ENCODE results near the gene SUPT6H. TPM values are rescaled to one million over a fixed set of nuclear protein-coding genes. Genes with fewer than 3 reads are reported as not detected.

The SUPT6H gene
- total RNA-seq, 1 experiment from 2014 or later: 63.3 TPM

- ChIA-PET CTCF (interaction anchor here (0.6 to 3.7 kb wide), 3 partner anchors 15 to 23 kb away, joined by 4 to 60 read pairs (median 6); partner anchors contain the start of genes NEK8 and TLCD1), POLR2A (ENCODE audit: unreplicated experiment) (interaction anchor here (0.6 to 1.5 kb wide), 3 partner anchors 24 to 649 kb away, joined by 3 to 34 read pairs (median 3); partner anchors contain the start of genes RPL23A and TLCD1)
- Histone ChIP-seq H3F3A (ENCODE audit: insufficient read depth, low read depth) (peaks cover 82% of the 10 kb centered on the region), H3K4me1 (replicated peaks; ENCODE audit: insufficient read depth) (peaks cover 43% of the 10 kb centered on the region), H3K4me2 (peak overlapping the region; percentile 55; the same call in 1 of the 2 replicates), H3K79me2 (ENCODE audit: low read depth) (peaks cover 48% of the 10 kb centered on the region), H3K36me3 (ENCODE audit: low read depth) (peaks cover 24% of the 10 kb centered on the region), H3K9me3 (ENCODE audit: insufficient read depth, low read depth) (no peaks in the 10 kb centered on the region), H3K27ac (no peak overlapping the region), H3K4me3 (no peak overlapping the region), H2AFZ (no peak overlapping the region), H3K27me3 (ENCODE audit: insufficient read depth, low read depth) (no peaks in the 10 kb centered on the region), H3K9me2 (ENCODE audit: insufficient read depth) (no peaks in the 10 kb centered on the region), H4K20me1 (ENCODE audit: insufficient read depth) (peaks cover 56% of the 10 kb centered on the region)
- DNase-seq: peak; percentile 76 to 91
- TF ChIP-seq EZH2 (IDR thresholded peaks at IDR 0.05; ENCODE audit: low read depth) (no peak), CTCF (conservative IDR thresholded peaks at IDR 0.05) (peak; percentile 98)
- BruUV-seq (replicated peaks): no TSS peak
- intact Hi-C loops (cut with micrococcal nuclease; ENCODE audit: unreplicated experiment): loop anchor here (1.0 to 5.0 kb wide), 2 partner anchors 23 to 103 kb away; partner anchors contain the start of gene BLTP2
Observed at GRCh38 chr17:28750178-28751047, 88.4 kb downstream of the SUPT6H start.

- Histone ChIP-seq H3K9me2 (ENCODE audit: insufficient read depth) (no peaks in the 10 kb centered on the region), H3K9me3 (ENCODE audit: insufficient read depth, low read depth) (no peaks in the 10 kb centered on the region), H3K27ac (no peak overlapping the region), H3K4me1 (replicated peaks; ENCODE audit: insufficient read depth) (peaks cover 37% of the 10 kb centered on the region), H3F3A (ENCODE audit: insufficient read depth, low read depth) (peaks cover 76% of the 10 kb centered on the region), H3K4me2 (no peak overlapping the region), H4K20me1 (ENCODE audit: insufficient read depth) (peaks cover 56% of the 10 kb centered on the region), H3K79me2 (ENCODE audit: low read depth) (peaks cover 38% of the 10 kb centered on the region), H3K36me3 (ENCODE audit: low read depth) (peaks cover 24% of the 10 kb centered on the region), H3K4me3 (no peak overlapping the region), H3K27me3 (ENCODE audit: insufficient read depth, low read depth) (no peaks in the 10 kb centered on the region), H2AFZ (no peak overlapping the region)
- no TSS peak for BruUV-seq (replicated peaks)
- intact Hi-C loops (cut with micrococcal nuclease; ENCODE audit: unreplicated experiment): loop anchor here (5.0 kb wide), 1 partner anchor 104 kb away; the partner anchor contains the start of gene BLTP2
- DNase-seq: no peak
- CTCF ChIA-PET: interaction anchor here (0.6 to 3.7 kb wide), 3 partner anchors 9 to 59 kb away, joined by 3 to 60 read pairs (median 9); partner anchors contain the start of gene TLCD1
- no peak for TF ChIP-seq CTCF (conservative IDR thresholded peaks at IDR 0.05)
- no peak for TF ChIP-seq EZH2 (IDR thresholded peaks at IDR 0.05; ENCODE audit: low read depth)
- POLR2A ChIA-PET (ENCODE audit: unreplicated experiment): interaction anchor here (0.5 to 0.6 kb wide), 3 partner anchors 40 to 145 kb away, joined by 3 to 11 read pairs (median 7); partner anchors contain the start of genes ERAL1 and PROCA1
Observed at GRCh38 chr17:28751600-28752366, 89.8 kb downstream of the SUPT6H start.

Other genes with a start within 250 kb of the SUPT6H start
- gene SLC13A2, start 188.6 kb upstream of the SUPT6H start, total RNA-seq (2021): not detected in 2 replicates
- not detected in 2 replicates for gene FOXN1, start 155.9 kb upstream of the SUPT6H start, total RNA-seq (2021)
- gene UNC119, start 109.6 kb upstream of the SUPT6H start, total RNA-seq (2021): 39.7 and 48.8 TPM in 2 replicates
- gene PIGS, start 90.7 kb upstream of the SUPT6H start, total RNA-seq (2021): 57.6 and 64.2 TPM in 2 replicates
- gene ALDOC, start 85.3 kb upstream of the SUPT6H start, total RNA-seq (2021): 17.4 and 21.6 TPM in 2 replicates
- 101 and 109 TPM in 2 replicates for gene SPAG5, start 63.2 kb upstream of the SUPT6H start, total RNA-seq (2021)
- 21.7 and 25.8 TPM in 2 replicates for gene RSKR, start 48.0 kb upstream of the SUPT6H start, total RNA-seq (2021)
- 161 and 204 TPM in 2 replicates for gene BLTP2, start 17.0 kb upstream of the SUPT6H start, total RNA-seq (2021)
- 38.9 and 43.7 TPM in 2 replicates for gene SDF2, start 299 bp upstream of the SUPT6H start, total RNA-seq (2021)
- gene PROCA1, start 49.7 kb downstream of the SUPT6H start, total RNA-seq (2021): 14.2 and 15.8 TPM in 2 replicates
- gene RAB34, start 55.7 kb downstream of the SUPT6H start, total RNA-seq (2021): 161 and 174 TPM in 2 replicates
- gene RPL23A, start 57.8 kb downstream of the SUPT6H start, total RNA-seq (2021): 1,474 and 1,510 TPM in 2 replicates
- 14.7 and 19.4 TPM in 2 replicates for gene TLCD1, start 64.0 kb downstream of the SUPT6H start, total RNA-seq (2021)
- 11.5 and 12.1 TPM in 2 replicates for gene NEK8, start 66.6 kb downstream of the SUPT6H start, total RNA-seq (2021)
- gene TRAF4, start 81.8 kb downstream of the SUPT6H start, total RNA-seq (2021): 159 and 169 TPM in 2 replicates
- 14.2 and 26.4 TPM in 2 replicates for gene FAM222B, start 180.6 kb downstream of the SUPT6H start, total RNA-seq (2021)
- gene ERAL1, start 192.8 kb downstream of the SUPT6H start, total RNA-seq (2021): 47.1 and 56.6 TPM in 2 replicates
- gene FLOT2, start 235.5 kb downstream of the SUPT6H start, total RNA-seq (2021): 118 and 128 TPM in 2 replicates
- 15.8 and 17.5 TPM in 2 replicates for gene DHRS13, start 240.9 kb downstream of the SUPT6H start, total RNA-seq (2021)